HepG2 (cell line): ENCODE data around the gene SYNGR4. TPM values are rescaled to one million over a fixed set of nuclear protein-coding genes. Genes with fewer than 3 reads are reported as not detected.

ENCODE experiments used
- ATAC-seq: fragments of 200-7000 bp; cut with Tn5 transposase; 3 replicates; pipeline ENCODE4 v1.9.1; 2020; ENCODE audit warnings: mild to moderate bottlenecking, moderate library complexity
- BruUV-seq: library from RNA; stranded (reverse); fragments of 400-500 nt; replicated peaks from 2 replicates; lab custom pipeline; 2021; lab: Mats Ljungman, UMichigan
- CTCF ChIA-PET: fragments of 300-600 bp; formaldehyde crosslinking; extraction: SDS; loops from one replicate; lab custom pipeline; 2021; ENCODE audit warnings: low total read pairs, inconsistent platforms, low intra/inter-chr PET ratio; lab: Yijun Ruan, JAX
- POLR2A ChIA-PET: fragments of 350-600 bp; sonication (Branson Sonifier 250); formaldehyde crosslinking; loops from one replicate; lab custom pipeline; 2020; ENCODE audit warnings: antibody characterized with exemption, inconsistent platforms; lab: Yijun Ruan, JAX
- DNase-seq: peaks from one replicate; pipeline ENCODE4 v3.0.0-alpha.2; 2015; ENCODE audit warnings: low spot score
- FAIRE-seq: peaks from 3 replicates; lab custom pipeline; 2011; peaks lifted over from hg19 to GRCh38; lab: Jason Lieb, UNC
- H2AFZ ChIP-seq: one replicate; pipeline ENCODE4 v1.6.1; 2011; ENCODE audit warnings: low read length, inconsistent platforms
- H3K27ac ChIP-seq: fragments of 300-600 bp; 3 replicates; pipeline ENCODE4 v1.8.0; 2011; ENCODE audit warnings: mixed run types, mild to moderate bottlenecking, mixed read lengths, low read length, inconsistent platforms; ENCODE audit not compliant: insufficient read depth; ENCODE audit errors: extremely low read length
- H3K27me3 ChIP-seq, 2 experiments: fragments of 200-600 bp in 1 of 2; 2 replicates in 1 of 2; 3 replicates in 1 of 2; pipeline versions ENCODE4 v1.6.0 to v1.8.0; 2011; ENCODE audit warnings: low read length in 2 of 2, mild to moderate bottlenecking in 2 of 2, moderate library complexity in 2 of 2, inconsistent platforms in 1 of 2; ENCODE audit not compliant: insufficient read depth in 2 of 2, control insufficient read depth in 1 of 2
- H3K36me3 ChIP-seq, 2 experiments: fragments of 200-600 bp in 1 of 2; replicated peaks in 1 of 2; 2 replicates in 1 of 2; 3 replicates in 1 of 2; pipeline versions ENCODE4 v1.5.1 to v1.8.0; 2011; ENCODE audit warnings: low read length in 2 of 2, inconsistent platforms in 1 of 2; ENCODE audit not compliant: insufficient read depth in 2 of 2, control insufficient read depth in 1 of 2
- H3K4me1 ChIP-seq: 2 replicates; pipeline ENCODE4 v1.5.1; 2012; ENCODE audit warnings: low read length, inconsistent platforms; ENCODE audit not compliant: insufficient read depth
- H3K4me2 ChIP-seq: 2 replicates; pipeline ENCODE4 v1.6.0; 2011; ENCODE audit warnings: low read depth, low read length, inconsistent platforms
- H3K4me3 ChIP-seq, 3 experiments: fragments of 200-600 bp in 1 of 3; sonication (generic), shearing (Covaris generic) in 1 of 3; replicated peaks in 1 of 3; 2 replicates each; pipeline ENCODE4 v1.5.1; 2011 to 2016; ENCODE audit warnings: low read length in 3 of 3, inconsistent platforms in 2 of 3, low read depth in 2 of 3, mild to moderate bottlenecking in 2 of 3, control low read depth in 1 of 3, mixed read lengths in 1 of 3; ENCODE audit not compliant: insufficient read depth in 1 of 3
- H3K79me2 ChIP-seq: one replicate; pipeline ENCODE4 v1.6.1; 2011; ENCODE audit warnings: low read length, inconsistent platforms; ENCODE audit not compliant: insufficient read depth
- H3K9ac ChIP-seq: 2 replicates; pipeline ENCODE4 v1.6.0; 2011; ENCODE audit warnings: mild to moderate bottlenecking, low read depth, low read length, inconsistent platforms; ENCODE audit not compliant: insufficient read depth
- H3K9me3 ChIP-seq: 2 replicates; pipeline ENCODE4 v1.5.1; 2012; ENCODE audit warnings: mild to moderate bottlenecking, low read length
- H4K20me1 ChIP-seq: 2 replicates; pipeline ENCODE4 v1.6.0; 2011; ENCODE audit warnings: inconsistent platforms, mild to moderate bottlenecking, low read length, moderate library complexity; ENCODE audit not compliant: insufficient read depth
- ATRX ChIP-seq: sonication (generic); formaldehyde crosslinking; IDR thresholded peaks from 2 replicates; pipeline ENCODE4 v1.4.0; 2020; ENCODE audit warnings: missing genetic modification reagents, borderline replicate concordance
- IKZF4 ChIP-seq: sonication (generic); formaldehyde crosslinking; IDR thresholded peaks from 2 replicates; pipeline ENCODE4 v1.5.1; 2020; ENCODE audit warnings: borderline replicate concordance, mild to moderate bottlenecking, low read depth, missing genetic modification reagents; ENCODE audit errors: not compliant biosample characterization
- JDP2 ChIP-seq: sonication (generic); formaldehyde crosslinking; IDR thresholded peaks from 2 replicates; pipeline ENCODE4 v1.8.1; 2022; ENCODE audit warnings: missing genetic modification reagents, borderline replicate concordance
- NKX3-1 ChIP-seq: sonication (generic); formaldehyde crosslinking; IDR thresholded peaks from 2 replicates; pipeline ENCODE4 v1.5.0; 2020; ENCODE audit warnings: missing genetic modification reagents
- NR1H2 ChIP-seq: sonication (generic); formaldehyde crosslinking; IDR thresholded peaks from 2 replicates; pipeline ENCODE4 v1.8.1; 2022; ENCODE audit warnings: low read depth, missing genetic modification reagents, borderline replicate concordance
- NR2C2 ChIP-seq: sonication (generic); formaldehyde crosslinking; IDR thresholded peaks from 2 replicates; pipeline ENCODE4 v1.4.0; 2020; ENCODE audit warnings: missing genetic modification reagents, mild to moderate bottlenecking, moderate library complexity, borderline replicate concordance
- PHF21A ChIP-seq: sonication (generic); formaldehyde crosslinking; IDR thresholded peaks from 2 replicates; pipeline ENCODE4 v1.5.0; 2020; ENCODE audit warnings: mild to moderate bottlenecking, missing genetic modification reagents
- STAG1 ChIP-seq: sonication (generic); formaldehyde crosslinking; IDR thresholded peaks from 2 replicates; pipeline ENCODE4 v1.4.0; 2020; ENCODE audit warnings: missing genetic modification reagents
- SUZ12 ChIP-seq: fragments of 150-350 bp; IDR thresholded peaks from 2 replicates; pipeline ENCODE4 v1.6.1; 2014; ENCODE audit warnings: low read depth, low read length
- ZBTB38 ChIP-seq: sonication (generic); formaldehyde crosslinking; IDR thresholded peaks from 2 replicates; pipeline ENCODE4 v1.5.1; 2020; ENCODE audit warnings: mild to moderate bottlenecking, missing genetic modification reagents
- ZC3H4 ChIP-seq: sonication (generic); formaldehyde crosslinking; IDR thresholded peaks from 2 replicates; pipeline ENCODE4 v1.4.0; 2020; ENCODE audit warnings: missing genetic modification reagents, borderline replicate concordance
- ZNF205 ChIP-seq: IDR thresholded peaks from 2 replicates; pipeline ENCODE4 v1.6.1; 2018; ENCODE audit warnings: missing biosample characterization, missing genetic modification reagents
- ZNF207 ChIP-seq: fragments of 450-650 bp; IDR thresholded peaks from 2 replicates; pipeline ENCODE4 v1.6.1; 2016; ENCODE audit warnings: antibody characterized with exemption, borderline replicate concordance
- ZNF263 ChIP-seq: sonication (generic); formaldehyde crosslinking; IDR thresholded peaks from 2 replicates; pipeline ENCODE4 v1.4.0; 2020; ENCODE audit warnings: missing genetic modification reagents
- ZNF564 ChIP-seq: sonication (generic); formaldehyde crosslinking; IDR thresholded peaks from 2 replicates; pipeline ENCODE4 v1.8.1; 2023; ENCODE audit warnings: mild to moderate bottlenecking, missing genetic modification reagents
- WGBS: methylation state at CpG from one replicate; pipeline ENCODE4 v1.1.6; 2017; ENCODE audit warnings: low lambda C conversion rate; 5-methylcytosine and 5-hydroxymethylcytosine counted together
- in situ Hi-C: cut with HindIII; loops from 2 replicates; pipeline ENCODE4 v1.10.0; 2017; ENCODE audit warnings: low pct_unique_long_range_greater_than_20kb; ENCODE audit not compliant: extremely low pct_ligation_motif_present
- intact Hi-C: fragments of 100-400 bp; cut with micrococcal nuclease; formaldehyde crosslinking; loops from one replicate; pipeline ENCODE4 v1.10.0; 2022; ENCODE audit not compliant: unreplicated experiment
- polyA plus RNA-seq, 8 experiments: library from polyadenylated mRNA; depleted of rRNA in 3 of 8; stranded (reverse) in 7 of 8; unstranded in 1 of 8; fragments of >200 nt; fragmentation: Illumina TruSeq in 4 of 8; extraction: Trizol in 4 of 8; gene quantifications; 2 replicates each; pipeline versions ENCODE4 v1.2.1 to v1.2.3, GENCODE V29; 2011 to 2016; ENCODE audit warnings: low read depth in 4 of 8, missing spikeins in 1 of 8, mixed read lengths in 1 of 8; ENCODE audit not compliant: insufficient read depth in 1 of 8
- total RNA-seq, 5 experiments: library from RNA; depleted of rRNA; stranded (reverse); fragments of >200 nt; fragmentation: Illumina TruSeq; extraction: Trizol; gene quantifications; 2 replicates each; pipeline ENCODE4 v1.2.3, GENCODE V29; 2016; ENCODE audit warnings: low read depth in 1 of 5
- TF ChIP-seq, protein P1 (sequence below): sonication (generic); formaldehyde crosslinking; IDR thresholded peaks from 2 replicates; pipeline ENCODE4 v1.8.0; 2022; ENCODE audit warnings: mild to moderate bottlenecking, missing genetic modification reagents; ENCODE audit not compliant: insufficient replicate concordance

The SYNGR4 gene
- total and polyA plus RNA-seq, 2 of the 13 experiments (the other 11 are each of a cell fraction or from before 2014, with no cell fraction given) = not detected

GRCh38 chr19:48330012-48330681, 34.0 kb upstream of the SYNGR4 start:
- Histone ChIP-seq H3K79me2 (no peaks in the 10 kb centered on the region), H3K27ac (no peak overlapping the region), H3K27me3 (no peaks in the 10 kb centered on the region), H4K20me1 (no peaks in the 10 kb centered on the region), H3K9ac (no peak overlapping the region), H3K36me3 (no peaks in the 10 kb centered on the region), H3K9me3 (peaks cover 6% of the 10 kb centered on the region; the same call in 1 of the 2 replicates), H3K4me3 (no peak overlapping the region), H2AFZ (no peak overlapping the region), H3K4me1 (peaks cover 30% of the 10 kb centered on the region), H3K4me2 (no peak overlapping the region)
- ChIA-PET POLR2A (no interaction called here), CTCF (no interaction called here)
- in situ Hi-C loops (no loop called here), intact Hi-C loops (no loop called here)
- no TSS peak for BruUV-seq
- ATAC-seq (no peak), FAIRE-seq (no peak), DNase-seq (no peak)
- WGBS = 93% methylated on average over 37 of the region's 41 CpGs
- TF ChIP-seq ZC3H4 (CRISPR knock-in tag) = no peak
- TF ChIP-seq IKZF4 (CRISPR knock-in tag) = no peak
- TF ChIP-seq ZNF205 (CRISPR knock-in tag) = no peak
- no peak for TF ChIP-seq ZNF207
- TF ChIP-seq ZNF564 (CRISPR knock-in tag) = no peak
- no peak for TF ChIP-seq SUZ12
- TF ChIP-seq ATRX = no peak
- TF ChIP-seq, protein P1, sequence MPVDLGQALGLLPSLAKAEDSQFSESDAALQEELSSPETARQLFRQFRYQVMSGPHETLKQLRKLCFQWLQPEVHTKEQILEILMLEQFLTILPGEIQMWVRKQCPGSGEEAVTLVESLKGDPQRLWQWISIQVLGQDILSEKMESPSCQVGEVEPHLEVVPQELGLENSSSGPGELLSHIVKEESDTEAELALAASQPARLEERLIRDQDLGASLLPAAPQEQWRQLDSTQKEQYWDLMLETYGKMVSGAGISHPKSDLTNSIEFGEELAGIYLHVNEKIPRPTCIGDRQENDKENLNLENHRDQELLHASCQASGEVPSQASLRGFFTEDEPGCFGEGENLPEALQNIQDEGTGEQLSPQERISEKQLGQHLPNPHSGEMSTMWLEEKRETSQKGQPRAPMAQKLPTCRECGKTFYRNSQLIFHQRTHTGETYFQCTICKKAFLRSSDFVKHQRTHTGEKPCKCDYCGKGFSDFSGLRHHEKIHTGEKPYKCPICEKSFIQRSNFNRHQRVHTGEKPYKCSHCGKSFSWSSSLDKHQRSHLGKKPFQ = no peak
- TF ChIP-seq JDP2 (CRISPR knock-in tag) = no peak
- TF ChIP-seq PHF21A (CRISPR knock-in tag) = no peak
- no peak for TF ChIP-seq STAG1 (CRISPR knock-in tag)
- TF ChIP-seq NKX3-1 (CRISPR knock-in tag) = no peak
- TF ChIP-seq NR1H2 (CRISPR knock-in tag) = no peak
- no peak for TF ChIP-seq ZBTB38 (CRISPR knock-in tag)
- TF ChIP-seq ZNF263 (CRISPR knock-in tag) = no peak
- TF ChIP-seq NR2C2 (CRISPR knock-in tag) = no peak
